ENCODE measurements around the gene PIP4K2C. TPM values are rescaled to one million over a fixed set of nuclear protein-coding genes. Genes with fewer than 3 reads are reported as not detected.
"Not testable (repeated sequence)": the region's sequence is repeated elsewhere in the genome, so short reads cannot be mapped to it uniquely, and the experiment has no call there.

Gene PIP4K2C
- total RNA-seq, 1 donor = 10.0 TPM

DNA sequence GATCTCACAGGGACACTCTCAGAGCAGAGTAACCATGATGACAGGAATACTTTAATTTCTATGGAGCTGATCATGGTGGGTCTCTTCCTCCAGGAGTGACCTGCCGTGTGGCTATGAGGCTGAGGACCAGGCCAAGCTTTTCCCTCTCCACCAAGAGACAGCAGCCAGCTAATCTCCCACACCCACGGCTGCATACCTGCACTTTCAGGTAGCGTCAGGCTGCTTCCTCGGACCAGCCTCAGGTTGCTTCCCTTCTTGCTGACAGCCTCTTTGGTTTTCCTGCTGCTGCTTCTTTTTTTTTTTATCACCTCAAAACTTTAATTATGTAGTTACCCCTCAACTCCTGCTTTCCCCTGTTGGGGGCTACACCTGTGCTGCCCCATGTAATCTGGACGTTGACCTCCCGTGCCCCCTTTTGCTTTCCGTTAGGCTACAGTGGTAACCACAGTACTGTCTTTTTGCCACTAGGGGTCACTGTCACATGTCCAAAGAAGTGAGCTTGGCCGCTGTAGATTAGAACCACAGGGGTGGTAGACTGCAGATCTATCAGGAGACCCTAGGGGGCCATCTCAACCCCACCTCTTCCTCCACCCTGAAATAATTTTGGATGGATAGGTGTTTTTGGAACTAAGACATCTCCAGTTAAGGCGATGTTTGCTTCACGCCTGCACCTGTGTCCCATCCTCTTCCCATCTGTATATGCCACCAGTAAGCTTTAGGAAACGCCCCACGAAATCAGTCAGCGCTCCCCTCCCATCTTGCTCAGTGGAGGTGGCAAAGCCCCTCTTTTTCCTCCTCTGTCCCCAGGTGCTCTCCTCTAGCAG, 7.8 kb upstream of the PIP4K2C start:
- peak; percentile 47 to 90 (median 81) for DNase-seq (ENCODE audit: low read depth in 2 of 3, low spot score in 2 of 3)

DNA sequence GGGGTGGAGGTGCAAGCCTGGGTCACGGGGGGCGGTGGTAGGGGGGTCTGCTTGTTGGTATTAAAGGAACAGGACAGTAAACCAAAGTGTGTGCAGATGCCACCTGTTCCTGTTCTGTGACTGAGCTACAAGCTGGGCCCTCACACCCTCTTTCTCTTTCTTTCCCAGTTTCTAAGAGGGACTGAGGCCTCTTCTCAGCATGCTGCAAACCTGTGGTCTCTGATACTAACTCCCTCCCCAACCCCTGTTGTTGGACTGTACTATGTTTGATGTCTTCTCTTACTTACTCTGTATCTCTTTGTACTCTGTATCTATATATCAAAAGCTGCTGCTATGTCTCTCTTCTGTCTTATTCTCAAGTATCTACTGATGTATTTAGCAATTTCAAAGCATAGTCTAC, 6.9 kb upstream of the PIP4K2C start:
- no peak for DNase-seq (ENCODE audit: low read depth in 2 of 3, low spot score in 2 of 3)

GRCh38 chr12:57584690-57585089, 6.3 kb upstream of the PIP4K2C start:
- no peak for DNase-seq (ENCODE audit: low read depth in 2 of 3, low spot score in 2 of 3)

DNA sequence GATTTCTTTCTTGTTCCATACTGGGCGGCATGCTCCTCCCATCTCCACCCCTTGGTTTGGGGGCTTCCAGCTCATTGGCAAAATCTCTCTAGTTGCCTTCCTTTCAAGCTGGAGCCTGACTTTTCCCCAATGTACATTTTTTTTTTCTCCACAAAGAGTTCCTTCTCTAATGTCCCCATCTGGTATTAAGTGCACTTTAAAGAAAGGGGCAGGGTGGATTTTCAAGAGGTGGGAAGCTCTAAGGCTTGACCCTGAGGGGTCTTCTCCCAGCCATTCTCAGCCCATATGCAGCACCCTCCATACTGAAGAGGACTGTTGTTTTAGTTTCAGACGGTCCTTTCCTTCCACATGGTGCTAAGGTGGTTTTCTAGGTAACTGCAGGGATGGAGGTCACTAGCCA, 5.8 kb upstream of the PIP4K2C start:
- DNase-seq (ENCODE audit: low read depth in 2 of 3, low spot score in 2 of 3) = no peak

GRCh38 chr12:57586128-57586527, 4.9 kb upstream of the PIP4K2C start:
- no peak for DNase-seq (ENCODE audit: low read depth in 2 of 3, low spot score in 2 of 3)

- no peak for DNase-seq (ENCODE audit: low read depth in 2 of 3, low spot score in 2 of 3)
These were observed 4.1 kb upstream of the PIP4K2C start for GRCh38 chr12:57586832-57587429.

DNA sequence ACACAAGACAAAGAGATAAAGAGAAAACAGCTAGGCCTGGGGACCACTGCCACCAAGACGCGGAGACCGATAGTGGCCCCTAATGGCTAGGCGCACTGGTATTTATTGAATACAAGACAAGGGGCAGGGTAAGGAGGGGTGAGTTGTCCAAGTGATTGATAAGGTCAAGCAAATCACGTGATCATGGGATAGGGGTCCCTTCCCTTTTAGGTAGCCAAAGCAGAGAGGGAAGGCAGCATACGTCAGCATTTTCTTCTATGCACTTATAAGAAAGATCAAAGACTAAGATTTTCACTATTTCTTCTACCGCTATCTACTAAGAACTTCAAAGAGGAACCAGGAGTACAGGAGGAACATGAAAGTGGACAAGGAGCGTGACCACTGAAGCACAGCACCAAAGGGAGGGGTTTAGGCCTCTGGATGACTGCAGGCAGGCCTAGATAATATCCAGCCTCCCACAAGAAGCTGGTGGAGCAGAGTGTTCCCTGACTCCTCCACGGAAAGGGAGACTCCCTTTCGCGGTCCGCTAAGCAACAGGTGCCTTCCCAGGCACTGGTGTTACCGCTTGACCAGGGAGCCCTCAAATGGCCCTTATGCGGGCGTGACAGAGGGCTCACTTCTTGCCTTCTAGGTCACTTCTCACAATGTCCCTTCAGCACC, 1.9 kb upstream of the PIP4K2C start:
- DNase-seq (ENCODE audit: low read depth in 2 of 3, low spot score in 2 of 3) = not testable (repeated sequence)

DNA sequence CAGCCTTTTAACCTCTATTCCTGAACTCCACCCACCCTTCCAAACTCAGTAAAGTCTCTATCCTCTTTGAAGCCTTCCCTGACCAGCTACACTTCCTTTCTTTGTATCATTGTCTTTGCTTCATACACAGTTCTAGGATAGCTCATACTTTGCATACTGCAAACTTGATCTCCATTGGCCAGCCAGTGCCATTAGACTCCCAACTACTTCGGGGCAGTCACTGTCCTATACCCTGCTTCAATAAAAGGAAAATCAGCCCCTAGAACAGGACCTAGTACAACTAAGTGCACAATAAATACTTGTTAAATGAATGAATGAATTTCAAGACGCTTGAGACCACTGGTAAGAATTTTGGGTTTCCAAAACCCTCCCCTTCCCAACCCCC, 521 bp upstream of the PIP4K2C start:
- no peak for DNase-seq (ENCODE audit: low read depth in 2 of 3, low spot score in 2 of 3)

GRCh38 chr12:57591782-57592325, 862 bp downstream of the PIP4K2C start:
- DNase-seq (ENCODE audit: low read depth in 2 of 3, low spot score in 2 of 3) = no peak

- no peak for DNase-seq (ENCODE audit: low read depth in 2 of 3, low spot score in 2 of 3)
These were observed 1.7 kb downstream of the PIP4K2C start for GRCh38 chr12:57592551-57593165.

DNA sequence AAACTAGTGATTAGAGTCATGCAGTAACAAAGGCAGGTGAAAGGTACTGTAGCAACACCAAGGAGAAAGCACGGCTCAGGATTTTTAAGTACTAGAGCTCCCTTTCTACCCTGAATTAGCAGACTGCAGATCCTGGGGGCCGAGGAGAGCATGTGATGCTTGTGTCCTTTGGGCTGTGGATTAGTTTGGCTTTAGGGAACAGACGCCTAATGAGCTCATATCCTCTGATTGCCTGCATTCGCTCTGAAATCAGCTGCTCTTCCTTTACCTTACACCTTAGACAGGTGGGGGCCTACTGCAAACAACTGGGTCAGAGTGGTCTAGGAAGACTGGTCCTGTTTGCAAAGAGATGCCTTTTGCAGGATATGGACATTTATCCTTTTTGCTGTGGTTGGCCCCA, 2.2 kb downstream of the PIP4K2C start:
- no peak for DNase-seq (ENCODE audit: low read depth in 2 of 3, low spot score in 2 of 3)

DNA sequence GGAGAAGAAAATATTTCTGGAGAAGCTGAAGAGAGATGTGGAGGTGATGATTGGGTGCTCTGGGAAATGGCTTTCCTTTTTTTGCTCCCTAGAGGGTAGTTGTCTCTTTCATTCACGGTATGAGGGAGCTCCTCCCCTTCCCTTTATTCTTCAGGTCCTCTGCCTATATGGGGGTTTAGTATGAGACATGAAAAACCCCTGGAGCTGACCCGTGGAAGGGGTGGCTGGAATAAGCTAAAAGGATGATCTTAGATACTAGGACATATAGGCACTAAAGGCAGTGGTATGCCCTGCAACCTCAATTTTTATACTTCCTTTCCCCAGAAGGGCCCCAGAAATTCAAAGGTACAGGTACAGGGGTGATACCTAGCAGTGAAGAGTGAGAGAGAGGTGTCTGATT, 9.4 kb downstream of the PIP4K2C start:
- no peak for DNase-seq (ENCODE audit: low read depth in 2 of 3, low spot score in 2 of 3)

- DNase-seq (ENCODE audit: low read depth in 2 of 3, low spot score in 2 of 3) = no peak
These were observed 11.6 kb downstream of the PIP4K2C start for GRCh38 chr12:57602544-57602943.

DNA sequence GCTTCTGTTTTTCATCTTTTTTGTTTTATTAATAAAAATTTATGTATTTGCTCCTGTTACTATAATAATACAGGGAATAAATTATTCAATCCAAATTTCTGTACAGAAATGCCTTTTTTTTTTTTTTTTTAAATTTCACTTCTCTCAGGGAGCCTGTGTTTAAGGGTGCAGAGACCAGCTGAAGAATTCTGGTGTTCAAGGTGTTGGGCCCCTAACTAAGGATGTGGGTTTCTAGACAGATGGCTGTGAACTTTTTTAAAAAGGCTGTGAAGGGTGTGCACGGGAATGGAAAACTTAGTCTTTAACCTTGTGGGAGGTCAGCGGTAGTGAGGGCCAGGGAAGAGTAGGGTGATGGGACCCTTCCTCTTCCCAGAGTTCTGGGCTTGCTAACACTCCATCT, 12.3 kb downstream of the PIP4K2C start:
- no peak for DNase-seq (ENCODE audit: low read depth in 2 of 3, low spot score in 2 of 3)

DNA sequence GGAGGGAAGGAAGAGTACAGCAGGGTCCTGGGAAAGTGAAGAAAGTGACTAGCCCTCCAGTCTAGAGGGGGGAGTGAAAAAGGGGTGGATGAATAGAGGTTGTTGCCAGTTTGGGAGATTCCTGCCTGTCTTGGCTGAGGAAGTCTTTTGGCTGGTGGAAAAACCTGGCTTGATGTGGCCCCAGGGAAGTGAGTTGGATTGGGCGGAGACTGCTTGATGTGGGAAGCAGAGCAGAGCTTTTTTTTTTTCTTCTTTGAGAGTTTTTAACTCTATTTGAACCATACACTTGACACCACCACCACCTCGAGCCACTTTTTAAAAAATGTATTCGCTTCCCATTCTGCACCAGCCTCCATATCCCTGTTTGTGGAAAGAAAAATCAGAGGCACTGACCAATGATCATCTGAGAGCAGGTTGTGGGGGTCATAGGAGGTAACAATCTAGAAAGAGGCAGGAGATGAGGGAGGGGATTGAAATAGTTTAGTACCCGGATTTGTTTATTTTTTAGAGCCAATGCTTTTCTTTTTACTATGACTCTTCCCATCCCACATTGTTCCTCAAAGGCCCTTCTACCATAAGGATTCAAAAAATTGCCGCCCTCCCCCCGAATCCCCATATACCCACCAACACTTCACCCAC, 12.9 kb downstream of the PIP4K2C start:
- no peak for DNase-seq (ENCODE audit: low read depth in 2 of 3, low spot score in 2 of 3)

DNA sequence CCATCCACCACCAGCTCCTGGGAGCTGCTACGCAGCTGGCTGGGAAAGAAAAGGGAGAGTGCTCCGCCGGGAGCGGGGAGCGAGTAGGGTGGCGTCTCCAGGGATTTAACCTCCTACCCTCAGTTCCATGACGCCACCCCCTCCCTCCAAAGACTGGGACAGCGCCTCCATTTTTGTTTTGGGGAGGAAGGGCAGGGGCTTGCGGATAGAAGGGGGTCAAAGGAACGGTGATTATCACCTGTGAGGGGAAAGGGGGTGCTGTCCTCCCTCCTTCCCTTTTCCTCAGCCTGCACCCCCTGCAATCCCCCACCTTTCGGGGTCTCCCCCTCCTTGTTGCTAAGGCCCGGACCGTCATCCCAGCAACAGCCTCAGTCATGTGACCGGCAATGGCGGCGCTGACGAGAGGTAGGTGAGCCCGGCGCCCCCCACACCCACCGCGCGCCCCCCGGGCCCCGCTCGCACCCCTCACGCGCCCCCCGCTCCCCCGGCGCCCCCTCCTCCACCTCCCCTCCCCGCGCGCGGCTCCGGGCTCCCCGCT, 13.5 kb downstream of the PIP4K2C start, which contains the start of gene DTX3:
DTX3 (plus strand) TSS at position 371 of the 538 bp plus-strand sequence. CDS start 1,694 bp downstream, outside the sequence.
- DNase-seq (ENCODE audit: low read depth in 2 of 3, low spot score in 2 of 3) = peak in 2 of 3 donors; percentile 60 to 62

DNA sequence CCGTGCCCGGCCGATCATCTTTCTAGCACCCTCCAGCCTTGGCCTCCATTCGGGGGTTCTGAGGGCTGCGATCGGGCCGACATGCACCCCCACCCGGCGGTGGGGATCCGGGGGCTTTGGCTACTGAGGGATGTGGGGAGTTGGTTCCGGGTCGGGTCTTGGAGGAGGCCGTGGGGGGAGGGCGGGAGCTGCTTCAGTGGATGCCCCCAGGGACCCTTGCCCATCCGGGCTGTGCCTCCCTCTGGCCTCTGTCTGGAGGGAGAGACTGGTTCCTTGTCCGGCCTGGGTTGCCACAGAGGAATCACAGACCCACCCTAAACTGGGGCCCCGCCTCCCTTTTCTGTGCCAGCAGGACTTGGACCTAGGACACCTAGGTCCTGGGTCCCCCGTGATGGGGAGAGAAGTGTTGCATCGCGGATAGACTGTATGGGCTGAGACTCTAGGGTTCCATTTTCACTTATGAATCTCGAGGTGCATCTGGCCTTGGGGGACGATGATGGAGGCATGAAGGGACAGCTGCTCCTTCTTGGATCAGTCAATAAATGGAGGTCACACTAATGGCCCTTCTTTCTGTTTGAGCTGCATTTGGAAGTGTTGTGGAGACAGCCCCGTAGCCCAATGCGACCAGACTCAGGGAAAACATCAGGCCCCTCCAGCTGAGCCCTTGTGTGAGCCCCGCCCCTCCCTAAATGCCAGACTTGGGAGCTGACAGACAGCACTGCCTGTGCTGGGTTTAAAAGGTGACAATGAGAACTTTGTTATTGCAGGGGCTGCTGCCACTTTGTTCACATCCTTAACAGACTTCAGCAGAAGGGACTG, 14.2 kb downstream of the PIP4K2C start:
- peak in 1 of 3 donors; percentile 19 for DNase-seq (ENCODE audit: low read depth in 2 of 3, low spot score in 2 of 3)

DNA sequence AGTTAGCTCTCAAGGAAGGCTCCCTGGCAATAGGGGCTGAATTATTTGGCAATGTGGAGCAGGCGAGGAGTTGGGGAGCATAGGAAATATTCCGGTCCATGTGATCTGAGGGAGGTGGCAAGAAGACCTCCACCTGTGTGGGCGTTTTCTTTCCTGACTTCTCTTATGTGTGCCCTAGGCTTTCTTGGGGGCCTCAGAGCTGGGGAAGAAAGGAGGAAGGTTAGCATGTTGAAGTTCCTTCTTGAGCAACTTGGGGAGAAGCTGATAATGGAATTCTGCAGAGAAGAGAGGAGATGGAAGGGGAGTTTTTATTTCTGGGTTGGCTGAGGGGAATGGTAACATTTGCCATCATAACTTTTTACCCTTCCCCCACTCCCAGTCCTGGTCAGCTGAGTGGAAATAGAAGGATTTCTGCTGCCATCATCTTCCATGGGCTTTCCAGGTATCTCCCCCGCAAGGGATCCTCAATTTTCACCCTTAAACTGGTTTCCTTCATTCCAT, 14.9 kb downstream of the PIP4K2C start:
- DNase-seq (ENCODE audit: low read depth in 2 of 3, low spot score in 2 of 3) = no peak

- no peak for DNase-seq (ENCODE audit: low read depth in 2 of 3, low spot score in 2 of 3)
These were observed 15.4 kb downstream of the PIP4K2C start for GRCh38 chr12:57606399-57606798.
